LNCaP clone FGC (cell line): Measurements from ENCODE around the gene MAPK1.
"Not testable (repeated sequence)": the region's sequence is repeated elsewhere in the genome, so short reads cannot be mapped to it uniquely, and the experiment has no call there.

Experiments
- DNase-seq: peaks from one replicate; pipeline ENCODE4 v3.0.0-alpha.2; 2011; ENCODE audit warnings: low read depth
- H3K4me3 ChIP-seq: 2 replicates; pipeline ENCODE4 v1.5.1; 2011; ENCODE audit warnings: mild to moderate bottlenecking, low read depth, low read length, control low read depth
- TF ChIP-seq, protein P1 (sequence below): IDR thresholded peaks from 2 replicates; pipeline ENCODE4 v1.5.1; 2012; ENCODE audit warnings: mild to moderate bottlenecking; ENCODE audit not compliant: control insufficient read depth, insufficient read depth; ENCODE audit errors: extremely low read depth

The MAPK1 gene

DNA sequence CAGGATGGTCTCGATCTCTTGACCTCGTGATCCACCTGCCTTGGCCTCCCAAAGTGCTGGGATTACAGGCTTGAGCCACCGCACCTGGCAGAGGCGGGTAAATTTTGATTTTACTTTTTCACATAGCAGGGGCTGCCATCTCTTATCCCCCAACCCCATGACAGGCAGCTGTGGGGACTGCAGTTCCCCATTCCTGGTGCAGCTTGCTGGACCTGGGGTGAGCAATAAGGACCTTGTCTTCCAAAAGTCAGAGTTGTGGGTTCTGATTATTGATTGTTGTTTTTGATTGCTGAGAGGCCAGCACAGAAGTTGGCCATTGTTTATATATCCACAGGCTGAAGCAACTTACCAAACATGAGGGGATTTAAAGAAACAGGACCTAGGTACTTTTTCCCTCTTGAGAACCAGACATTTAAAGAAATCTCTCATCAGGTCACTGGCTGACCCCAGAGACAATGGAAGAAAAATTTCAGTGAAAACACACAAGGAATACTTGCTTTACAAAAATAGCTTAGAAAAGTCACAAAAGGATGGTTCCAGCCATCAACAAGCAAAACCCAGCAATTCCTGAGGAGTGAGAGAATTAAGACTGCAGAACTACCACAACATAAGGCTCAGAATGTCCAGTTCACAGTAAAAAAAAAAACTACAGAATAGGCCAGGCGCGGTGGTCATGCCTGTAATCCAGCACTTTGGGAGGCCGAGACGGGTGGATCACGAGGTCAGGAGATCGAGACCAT is 22.0 kb upstream of the MAPK1 start:
- TF ChIP-seq, protein P1, sequence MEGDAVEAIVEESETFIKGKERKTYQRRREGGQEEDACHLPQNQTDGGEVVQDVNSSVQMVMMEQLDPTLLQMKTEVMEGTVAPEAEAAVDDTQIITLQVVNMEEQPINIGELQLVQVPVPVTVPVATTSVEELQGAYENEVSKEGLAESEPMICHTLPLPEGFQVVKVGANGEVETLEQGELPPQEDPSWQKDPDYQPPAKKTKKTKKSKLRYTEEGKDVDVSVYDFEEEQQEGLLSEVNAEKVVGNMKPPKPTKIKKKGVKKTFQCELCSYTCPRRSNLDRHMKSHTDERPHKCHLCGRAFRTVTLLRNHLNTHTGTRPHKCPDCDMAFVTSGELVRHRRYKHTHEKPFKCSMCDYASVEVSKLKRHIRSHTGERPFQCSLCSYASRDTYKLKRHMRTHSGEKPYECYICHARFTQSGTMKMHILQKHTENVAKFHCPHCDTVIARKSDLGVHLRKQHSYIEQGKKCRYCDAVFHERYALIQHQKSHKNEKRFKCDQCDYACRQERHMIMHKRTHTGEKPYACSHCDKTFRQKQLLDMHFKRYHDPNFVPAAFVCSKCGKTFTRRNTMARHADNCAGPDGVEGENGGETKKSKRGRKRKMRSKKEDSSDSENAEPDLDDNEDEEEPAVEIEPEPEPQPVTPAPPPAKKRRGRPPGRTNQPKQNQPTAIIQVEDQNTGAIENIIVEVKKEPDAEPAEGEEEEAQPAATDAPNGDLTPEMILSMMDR = no peak
- DNase-seq = no peak
- H3K4me3 ChIP-seq = no peak overlapping the region

DNA sequence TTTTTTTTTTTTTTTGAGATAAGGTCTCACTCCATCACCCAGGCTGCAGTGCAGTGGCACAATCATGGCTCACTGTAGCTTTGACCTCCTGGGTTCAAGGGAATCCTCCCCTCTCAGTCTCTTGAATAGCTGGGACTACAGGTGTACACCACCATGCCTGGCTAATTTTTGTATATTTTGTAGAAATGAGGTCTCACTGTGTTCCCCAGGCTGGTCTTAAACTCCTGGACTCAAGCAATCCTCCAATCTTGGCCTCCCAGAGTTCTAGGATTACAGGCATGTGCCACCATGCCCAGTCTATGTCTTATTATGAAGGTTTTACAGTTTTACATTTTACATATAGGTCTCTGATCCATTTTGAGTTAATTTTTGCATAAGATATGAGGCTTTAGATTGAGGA is 20.4 kb upstream of the MAPK1 start:
- TF ChIP-seq, protein P1 = no peak
- no peak overlapping the region for H3K4me3 ChIP-seq
- no peak for DNase-seq

DNA sequence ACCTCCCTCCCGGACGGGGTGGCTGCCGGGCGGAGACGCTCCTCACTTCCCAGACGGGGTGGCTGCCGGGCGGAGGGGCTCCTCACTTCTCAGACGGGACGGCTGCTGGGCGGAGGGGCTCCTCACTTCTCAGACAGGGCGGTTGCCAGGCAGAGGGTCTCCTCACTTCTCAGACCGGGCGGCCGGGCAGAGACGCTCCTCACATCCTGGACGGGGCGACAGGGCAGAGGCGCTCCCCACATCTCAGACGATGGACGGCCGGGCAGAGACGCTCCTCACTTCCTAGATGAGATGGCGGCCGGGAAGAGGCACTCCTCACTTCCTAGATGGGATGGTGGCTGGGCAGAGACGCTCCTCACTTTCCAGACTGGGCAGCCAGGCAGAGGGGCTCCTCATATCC is 16.5 kb upstream of the MAPK1 start:
- DNase-seq, H3K4me3 ChIP-seq: not testable (repeated sequence)

DNA sequence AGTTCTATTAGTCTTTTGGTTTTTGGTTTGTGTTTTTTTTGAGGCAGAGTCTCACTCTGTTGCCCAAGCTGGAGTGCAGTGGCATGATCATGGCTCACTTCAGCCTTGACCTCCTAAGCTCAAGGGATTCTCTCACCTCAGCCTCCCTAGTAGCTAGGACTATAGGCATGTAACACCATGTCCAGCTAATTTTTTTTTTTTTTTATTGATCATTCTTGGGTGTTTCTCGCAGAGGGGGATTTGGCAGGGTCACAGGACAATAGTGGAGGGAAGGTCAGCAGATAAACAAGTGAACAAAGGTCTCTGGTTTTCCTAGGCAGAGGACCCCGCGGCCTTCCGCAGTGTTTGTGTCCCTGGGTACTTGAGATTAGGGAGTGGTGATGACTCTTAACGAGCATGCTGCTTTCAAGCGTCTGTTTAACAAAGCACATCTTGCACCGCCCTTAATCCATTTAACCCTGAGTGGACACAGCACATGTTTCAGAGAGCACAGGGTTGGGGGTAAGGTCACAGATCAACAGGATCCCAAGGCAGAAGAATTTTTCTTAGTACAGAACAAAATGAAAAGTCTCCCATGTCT is 15.4 kb upstream of the MAPK1 start:
- not testable (repeated sequence) for H3K4me3 ChIP-seq, DNase-seq

DNA sequence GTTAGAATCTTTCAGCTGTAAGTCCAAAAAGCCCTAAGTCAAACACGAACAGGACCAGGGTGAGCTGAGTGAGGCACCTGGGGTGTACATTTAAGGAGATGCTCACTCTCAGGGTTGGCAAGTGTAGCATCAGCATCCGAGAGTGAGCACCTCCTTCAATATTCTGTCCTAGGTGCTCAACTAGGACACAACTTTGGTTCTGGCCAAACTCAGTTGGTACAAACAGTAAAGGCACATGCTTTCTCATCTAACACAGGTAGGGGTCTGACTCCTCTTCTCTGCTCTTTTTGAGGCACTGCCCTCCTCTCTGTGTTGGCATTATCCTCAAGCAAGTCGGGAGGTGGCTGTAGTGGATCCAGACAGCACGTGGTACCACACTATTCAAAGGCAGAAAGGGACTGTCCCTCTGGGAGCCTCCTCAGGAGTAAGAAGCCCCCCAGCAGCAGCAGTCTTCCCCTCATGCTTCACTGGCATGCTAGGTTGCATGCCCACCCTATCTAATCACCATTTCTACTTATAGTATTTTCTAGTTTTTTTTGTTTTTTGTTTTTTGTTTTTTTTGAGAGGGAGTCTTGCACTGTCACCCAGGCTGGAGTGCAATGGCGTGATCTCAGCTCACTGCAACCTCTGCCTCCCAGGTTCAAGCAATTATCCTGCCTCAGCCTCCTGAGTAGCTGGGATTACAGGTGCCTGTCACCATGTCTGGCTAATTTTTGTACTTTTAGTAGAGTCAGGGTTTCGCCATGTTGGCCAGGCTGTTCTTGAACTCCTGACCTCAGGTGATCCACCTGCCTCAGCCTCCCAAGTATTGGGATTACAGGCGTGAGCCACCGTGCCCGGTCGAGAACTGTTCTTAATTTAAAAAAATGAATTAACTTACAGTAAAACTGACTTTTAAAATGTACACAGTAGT is 14.7 kb upstream of the MAPK1 start:
- TF ChIP-seq, protein P1 = no peak
- no peak overlapping the region for H3K4me3 ChIP-seq
- DNase-seq = no peak

DNA sequence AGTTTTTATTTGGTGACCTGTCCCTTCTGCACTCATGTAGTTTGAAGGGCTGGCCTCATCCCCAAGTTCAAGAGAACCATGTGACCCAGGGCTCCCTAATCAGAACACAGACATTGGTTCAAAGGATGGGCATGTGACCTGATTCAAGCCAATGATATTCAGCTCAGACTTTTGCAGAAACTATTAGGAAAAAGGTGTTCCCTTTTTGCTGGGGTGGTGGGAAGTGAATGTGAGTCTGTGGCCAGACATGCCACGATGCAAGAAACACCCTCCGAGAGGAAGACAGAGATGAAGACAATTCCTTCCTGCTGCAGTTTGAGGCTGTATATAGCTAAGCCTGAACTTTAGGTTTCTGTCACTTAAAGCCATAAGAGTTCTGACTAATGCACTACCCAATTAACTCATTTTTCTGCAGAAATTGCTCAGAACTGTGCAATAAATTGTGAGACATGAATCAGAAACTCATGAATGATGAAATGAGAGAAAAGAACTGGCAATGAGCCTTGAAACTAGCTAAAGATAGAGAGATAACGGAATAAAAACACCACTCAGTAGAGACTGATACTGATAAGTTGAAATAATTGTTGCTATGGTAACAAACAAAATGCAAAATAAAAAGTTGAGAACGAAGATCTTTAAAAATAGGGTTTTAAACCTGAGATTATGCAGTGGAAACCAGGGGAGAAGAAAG is 9.2 kb upstream of the MAPK1 start:
- DNase-seq = no peak
- TF ChIP-seq, protein P1 = no peak
- no peak overlapping the region for H3K4me3 ChIP-seq

DNA sequence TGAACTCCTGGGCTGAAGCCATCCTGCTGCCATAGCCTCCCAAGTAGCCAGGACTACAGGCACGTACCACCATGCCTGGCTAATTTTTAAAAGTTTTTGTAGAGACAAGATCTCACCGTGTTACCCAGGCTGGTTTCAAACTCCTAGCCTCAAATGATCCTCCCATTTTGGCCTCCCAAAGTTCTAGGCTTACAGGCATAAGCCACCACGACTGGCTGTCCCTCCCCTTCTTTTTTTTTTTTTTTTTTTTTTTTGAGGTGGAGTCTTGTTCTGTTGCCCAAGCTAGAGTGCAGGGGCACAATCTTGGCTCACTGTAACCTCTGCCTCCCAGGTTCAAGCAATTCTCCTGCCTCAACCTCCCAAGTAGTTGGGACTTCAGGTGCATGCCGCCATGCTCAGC is 7.5 kb upstream of the MAPK1 start:
- not testable (repeated sequence) for DNase-seq, H3K4me3 ChIP-seq

DNA sequence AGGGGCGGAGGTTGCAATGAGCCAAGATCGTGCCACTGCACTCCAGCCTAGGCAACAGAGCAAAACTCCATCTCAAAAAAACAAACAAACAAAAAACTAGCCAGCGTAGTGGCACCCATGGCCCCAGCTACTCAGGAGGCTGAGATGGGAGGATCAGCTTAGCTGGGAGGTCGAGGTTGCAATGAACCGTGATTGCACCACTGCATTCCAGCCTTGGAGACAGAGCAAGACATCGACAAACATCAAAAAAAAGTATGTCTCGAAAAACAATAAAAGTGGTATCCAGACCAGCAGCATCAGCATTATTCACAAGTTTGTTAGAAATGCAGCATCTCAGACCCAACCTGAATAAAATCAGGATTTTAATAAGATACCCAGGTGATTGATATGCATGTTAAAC is 6.2 kb upstream of the MAPK1 start:
- no peak for DNase-seq
- no peak overlapping the region for H3K4me3 ChIP-seq
- TF ChIP-seq, protein P1 = no peak

DNA sequence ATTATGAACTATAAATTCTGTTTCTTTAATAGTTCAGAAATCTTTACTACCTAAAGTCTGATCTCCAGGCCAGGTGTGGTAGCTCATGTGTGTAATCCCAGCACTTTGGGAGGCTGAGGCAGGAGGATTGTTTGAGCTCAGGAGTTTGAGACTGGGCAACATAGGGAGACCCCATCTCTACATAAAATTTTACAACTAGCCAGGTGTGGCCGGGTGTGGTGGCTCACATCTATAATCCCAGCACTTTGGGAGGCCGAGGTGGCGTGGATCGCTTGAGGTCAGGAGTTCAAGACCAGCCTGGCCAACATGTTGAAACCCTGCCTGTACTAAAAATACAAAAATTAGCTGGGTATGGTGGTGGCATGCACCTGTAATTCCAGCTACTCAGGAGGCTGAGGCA is 5.3 kb upstream of the MAPK1 start:
- not testable (repeated sequence) for DNase-seq, H3K4me3 ChIP-seq
